GM12891 (cell line): ENCODE measurements around the gene SPACDR.

Source experiments
- PAX5 ChIP-seq: IDR thresholded peaks from 2 replicates; pipeline ENCODE4 v1.6.1; 2011; ENCODE audit warnings: low read length, moderate library complexity, mild to moderate bottlenecking; ENCODE audit not compliant: insufficient read depth, severe bottlenecking
- POLR2A ChIP-seq: IDR thresholded peaks from 2 replicates; pipeline ENCODE4 v1.6.1; 2011; ENCODE audit warnings: low read depth, low read length, control low read depth
- POLR2AphosphoS5 ChIP-seq: IDR thresholded peaks from 2 replicates; pipeline ENCODE4 v1.6.1; 2011; ENCODE audit warnings: low read depth, low read length, control low read depth
- SPI1 ChIP-seq: IDR thresholded peaks from 2 replicates; pipeline ENCODE4 v1.6.1; 2011; ENCODE audit warnings: low read depth, low read length, control low read depth
- TAF1 ChIP-seq: IDR thresholded peaks from 2 replicates; pipeline ENCODE4 v1.6.1; 2011; ENCODE audit warnings: low read depth, low read length, control low read depth

GRCh38 chr7:100443096-100443840, 20.8 kb downstream of the SPACDR start:
- TF ChIP-seq POLR2AphosphoS5, result no peak
- no peak for TF ChIP-seq POLR2A
- no peak for TF ChIP-seq SPI1
- no peak for TF ChIP-seq PAX5
- TF ChIP-seq TAF1, result no peak
